Fibroblast of skin of right biceps (primary cell): ENCODE data around the gene SMG9.

Experiments used
- DNase-seq: peaks from one replicate; pipeline ENCODE4 v3.0.0-alpha.2; 2013

SMG9 gene

GRCh38 chr19:43751466-43752220 lies 3.1 kb downstream of the SMG9 start:
- peak; percentile 54 for DNase-seq

GRCh38 chr19:43749898-43750297 lies 4.9 kb downstream of the SMG9 start:
- DNase-seq, result no peak

DNA sequence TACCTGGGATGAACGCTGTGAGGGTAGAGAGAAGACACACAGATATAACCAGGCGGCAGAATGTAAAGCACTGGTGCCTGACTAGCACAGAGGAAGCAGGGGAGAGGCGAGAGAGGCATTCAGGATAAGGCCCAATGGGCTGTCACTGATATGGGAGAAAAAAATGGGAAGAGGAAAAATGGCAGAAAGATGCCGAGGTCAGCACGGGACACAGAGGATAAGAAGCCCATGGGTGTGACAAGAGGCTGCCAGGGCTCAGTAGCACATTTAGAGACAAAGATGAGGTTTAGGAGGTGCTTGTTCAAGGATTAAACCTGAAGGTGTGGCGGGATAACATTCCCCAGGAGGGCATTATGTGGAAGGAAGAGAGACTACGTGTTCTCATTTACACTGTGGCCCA lies 5.6 kb downstream of the SMG9 start:
- no peak for DNase-seq

- no peak for DNase-seq
Measured at GRCh38 chr19:43748685-43749084, 6.1 kb downstream of the SMG9 start.

GRCh38 chr19:43748205-43748594 lies 6.6 kb downstream of the SMG9 start:
- no peak for DNase-seq

DNA sequence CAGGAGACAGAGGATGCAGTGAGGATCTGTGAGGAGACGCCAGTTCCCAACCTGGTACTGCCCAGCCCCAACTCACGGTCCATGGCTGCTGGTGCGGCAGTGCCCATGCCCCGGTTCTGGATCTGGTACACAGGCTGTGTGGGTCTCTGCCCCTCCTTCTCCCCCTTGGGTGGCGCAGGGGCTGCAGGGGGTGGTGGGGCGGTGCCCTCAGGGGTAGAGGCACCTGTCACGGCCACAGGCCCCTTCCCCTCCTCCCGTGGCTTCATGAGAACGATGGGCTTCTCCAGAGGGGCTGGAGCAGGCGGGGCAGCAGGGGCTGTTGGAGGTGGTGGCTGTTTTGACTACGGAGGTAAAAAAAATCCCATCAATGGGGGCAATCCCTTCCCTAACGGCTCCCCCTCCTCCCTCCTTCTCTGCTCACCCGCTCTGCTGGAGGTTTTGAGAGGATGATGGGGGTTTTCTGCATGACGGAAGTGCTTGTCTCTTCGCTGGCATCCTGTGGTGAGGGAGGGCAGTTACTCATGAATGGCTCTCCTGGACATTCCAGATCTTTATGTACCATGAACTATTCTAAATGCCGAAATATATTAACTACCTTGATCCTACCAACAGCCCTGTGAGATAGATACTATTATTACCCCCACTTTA lies 7.1 kb downstream of the SMG9 start:
- no peak for DNase-seq

- DNase-seq, result peak; percentile 84
Measured at GRCh38 chr19:43743059-43743458, 11.7 kb downstream of the SMG9 start.

DNA sequence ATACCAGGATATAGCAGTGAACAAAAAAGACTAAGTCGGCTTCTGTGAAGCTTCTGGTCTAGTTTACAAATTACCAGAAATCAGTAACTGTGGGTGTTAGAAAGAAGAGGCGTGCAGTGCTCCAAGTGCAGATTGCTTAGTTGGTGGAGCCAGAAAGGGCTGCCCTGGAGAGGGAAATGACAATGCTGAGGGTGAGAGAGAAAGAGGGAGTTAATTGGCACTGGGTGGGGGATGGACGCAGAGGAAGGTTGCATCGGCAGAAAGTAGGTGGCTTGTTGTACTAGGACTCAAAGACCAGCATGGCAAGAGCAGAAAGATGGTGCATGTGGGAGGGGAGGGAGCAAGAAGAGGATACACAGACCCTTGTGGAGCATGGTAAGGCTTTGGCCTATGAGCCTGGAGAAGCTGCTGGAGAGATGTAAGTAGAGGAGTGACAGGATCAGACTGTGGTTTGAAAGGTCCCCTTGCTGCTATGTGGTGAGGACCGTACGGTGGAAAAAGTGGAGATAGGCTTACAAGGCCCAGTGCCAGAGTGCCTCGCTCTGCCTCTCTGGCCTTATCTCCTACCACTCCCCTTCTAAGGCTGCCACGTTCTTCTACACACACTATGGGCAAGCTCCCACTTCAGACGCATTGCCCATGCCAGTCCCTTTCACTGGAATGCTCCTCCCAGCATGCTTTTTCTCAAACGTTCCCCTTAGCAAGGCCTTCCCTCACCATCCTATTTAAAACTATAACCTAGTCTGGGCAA lies 13.5 kb downstream of the SMG9 start:
- no peak for DNase-seq

DNA sequence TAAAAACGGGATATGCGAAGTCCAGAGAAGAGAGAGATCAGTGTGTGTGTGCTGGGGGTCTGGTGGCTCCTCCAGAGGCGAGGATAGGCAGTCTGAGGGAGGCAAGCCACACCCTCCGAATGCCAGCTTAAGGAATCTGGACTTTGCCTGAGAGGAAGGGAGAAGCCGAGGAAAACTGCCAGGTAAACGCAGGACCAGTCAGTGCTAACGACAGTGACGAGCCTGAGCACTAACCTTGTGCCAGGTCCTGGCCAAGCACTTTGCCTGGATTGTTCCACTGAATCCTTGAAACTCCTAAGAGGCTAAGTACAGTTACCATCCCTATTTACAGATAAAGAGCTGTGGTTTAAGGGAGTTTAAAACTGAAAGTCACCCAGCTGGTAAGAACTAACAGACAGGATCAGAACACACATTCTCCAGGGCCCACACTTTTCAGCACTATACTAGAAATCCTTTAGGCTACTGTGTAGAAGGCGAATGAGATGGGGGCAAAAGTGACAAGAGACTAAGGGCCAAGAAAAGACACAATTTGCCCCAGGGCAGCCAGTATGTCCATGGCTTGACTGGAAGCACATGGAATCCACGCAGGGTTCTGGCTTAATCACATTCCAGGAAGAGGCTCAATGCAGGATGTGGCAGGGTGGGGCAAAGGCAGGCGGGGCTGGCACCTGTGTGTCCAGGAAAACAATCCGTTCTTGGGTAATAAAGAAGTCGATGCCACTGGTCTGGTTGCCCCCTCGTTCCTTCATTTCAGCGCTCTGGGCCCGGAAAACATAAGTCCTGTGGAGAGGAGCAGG lies 15.1 kb downstream of the SMG9 start:
- no peak for DNase-seq

DNA sequence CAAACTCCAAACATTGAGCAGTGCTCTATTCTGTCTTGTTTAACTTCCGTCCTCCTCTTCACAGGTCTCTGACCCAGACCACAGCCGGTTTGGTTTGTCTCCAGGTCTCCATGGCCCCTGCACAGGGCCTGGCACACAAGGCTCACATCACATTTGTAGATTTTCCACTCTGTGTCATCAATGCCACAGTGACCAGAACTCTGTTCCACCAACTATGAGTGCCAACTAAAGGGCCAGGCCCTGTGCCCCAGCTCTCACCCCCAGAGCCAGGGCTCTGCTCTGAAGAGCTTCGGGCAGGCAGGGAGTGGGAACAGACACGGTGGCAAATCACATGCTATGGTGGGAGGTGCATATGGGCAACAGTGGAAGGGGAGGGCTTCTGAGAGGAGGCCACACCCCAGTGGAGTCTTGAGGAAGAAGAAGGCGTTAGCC lies 16.0 kb downstream of the SMG9 start:
- DNase-seq, result no peak

DNA sequence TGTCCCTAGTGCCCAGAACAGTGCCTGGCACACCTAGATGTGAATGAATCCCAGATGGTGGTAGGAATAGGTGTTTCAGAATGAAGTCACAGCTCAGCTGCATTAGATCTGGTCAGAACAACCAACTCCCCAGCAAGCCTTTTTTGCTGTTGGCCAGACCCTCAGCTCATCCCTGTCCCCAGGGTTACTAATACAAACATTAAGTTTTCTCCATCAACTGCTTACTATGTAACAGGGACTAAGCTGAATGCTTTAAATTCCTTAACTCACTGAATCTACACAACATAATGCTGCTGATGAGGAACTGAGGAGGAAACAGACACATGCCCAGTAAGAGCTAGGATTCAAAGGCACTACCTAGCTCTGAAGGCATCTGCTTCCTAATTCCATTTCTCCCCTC lies 18.8 kb downstream of the SMG9 start:
- DNase-seq, result peak; percentile 37

GRCh38 chr19:43735013-43735412 lies 19.7 kb downstream of the SMG9 start:
- DNase-seq, result no peak

DNA sequence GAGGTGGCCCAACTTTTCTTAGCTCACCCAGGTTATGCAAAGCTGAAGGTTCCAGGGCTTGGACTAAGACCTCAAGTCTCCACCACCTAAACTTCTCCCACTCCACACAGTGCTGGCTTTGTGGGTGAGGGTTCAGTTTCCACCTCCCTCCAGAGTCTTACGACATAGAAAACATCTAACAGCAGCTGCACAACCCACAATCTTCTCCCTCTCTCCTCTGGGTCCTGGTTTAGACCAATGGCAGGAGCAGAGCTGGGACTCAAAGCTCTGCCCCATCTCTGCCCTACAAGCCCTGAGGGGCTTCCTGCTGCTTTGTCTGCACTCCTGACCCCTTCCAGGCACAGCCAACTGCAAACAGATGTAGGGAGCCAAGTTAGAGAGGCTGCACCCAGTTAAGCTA lies 22.9 kb downstream of the SMG9 start:
- no peak for DNase-seq

DNA sequence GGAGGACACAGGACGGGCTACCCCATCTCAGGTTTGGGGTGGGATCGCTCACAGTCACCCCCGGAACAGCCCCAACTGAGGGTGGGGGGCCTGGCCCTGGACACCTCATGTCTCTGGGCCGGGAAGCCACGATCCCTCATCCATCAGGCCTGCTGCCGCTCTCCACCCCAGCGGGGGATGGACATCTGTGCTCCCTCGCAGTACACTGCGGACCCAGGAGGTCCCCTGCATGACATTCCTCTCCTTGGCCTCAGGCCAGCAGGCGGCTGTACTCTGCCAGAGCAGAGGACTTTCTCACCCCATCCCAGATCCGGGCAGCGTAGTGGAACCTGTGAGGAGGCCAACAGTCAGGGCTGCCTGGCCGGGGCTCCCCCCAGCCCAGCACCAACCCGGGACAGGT lies 23.4 kb downstream of the SMG9 start:
- DNase-seq, result no peak

GRCh38 chr19:43729919-43730318 lies 24.8 kb downstream of the SMG9 start:
- no peak for DNase-seq

GRCh38 chr19:43727593-43727853 lies 27.2 kb downstream of the SMG9 start:
- DNase-seq, result no peak

DNA sequence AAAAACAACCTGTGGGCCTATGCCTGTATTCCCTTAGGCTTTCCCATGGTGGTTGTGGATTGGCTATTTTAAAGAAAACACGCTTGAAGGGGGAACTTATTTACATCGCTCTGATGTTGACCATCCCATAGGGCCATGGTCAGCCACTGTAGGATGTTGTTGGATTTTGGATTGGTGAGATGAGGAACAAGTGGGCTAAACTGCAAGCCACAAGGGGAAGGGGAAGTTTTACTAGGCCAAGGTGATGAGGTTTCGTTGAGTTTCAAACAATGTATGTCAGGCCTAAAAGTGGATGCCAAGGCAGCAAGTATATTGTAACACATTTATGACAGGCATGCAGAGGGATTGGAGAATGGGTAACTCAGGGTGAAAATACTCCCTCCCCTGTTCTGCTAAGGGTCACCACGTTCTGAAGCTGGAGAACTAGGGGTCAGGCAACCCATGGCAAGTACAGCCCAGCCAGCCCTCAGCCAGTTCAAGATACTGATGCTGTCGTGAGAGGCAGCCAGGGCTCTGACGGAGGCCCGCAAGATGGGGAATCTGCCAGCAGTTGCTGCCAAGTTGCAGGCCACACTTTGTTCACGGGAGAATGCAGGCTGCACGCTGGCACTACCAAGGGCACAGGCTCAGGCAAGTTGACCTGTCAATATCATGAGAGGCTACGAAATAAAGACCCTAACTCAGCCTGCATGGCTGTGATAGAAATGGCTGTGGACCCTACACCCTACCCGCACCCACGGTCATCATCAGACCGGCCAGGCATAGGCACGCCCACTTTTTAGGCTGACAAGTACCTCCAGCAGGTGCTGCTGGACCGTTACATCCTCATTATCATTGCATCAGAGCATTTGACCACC lies 27.8 kb downstream of the SMG9 start:
- no peak for DNase-seq

GRCh38 chr19:43725468-43725867 lies 29.3 kb downstream of the SMG9 start:
- DNase-seq, result no peak

DNA sequence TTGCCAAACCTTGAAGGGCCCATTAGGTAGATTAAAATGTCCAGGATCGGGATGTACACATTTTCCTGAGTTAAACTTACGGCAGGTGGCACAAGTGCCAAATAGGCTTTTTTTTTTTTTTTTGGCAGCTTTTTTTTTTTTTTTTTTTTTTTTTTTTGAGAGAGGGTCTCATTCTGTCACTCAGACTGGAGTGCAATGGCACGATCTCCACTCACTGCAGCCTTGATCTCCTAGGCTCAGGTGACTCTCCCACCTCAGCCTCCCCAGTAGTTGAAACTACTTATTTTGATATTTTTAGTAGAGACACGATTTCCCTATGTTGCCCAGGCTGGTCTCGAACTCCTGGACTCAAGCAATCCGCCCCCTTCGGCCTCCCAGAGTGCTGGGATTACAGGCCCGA lies 29.9 kb downstream of the SMG9 start:
- no peak for DNase-seq

- DNase-seq, result no peak
Measured at GRCh38 chr19:43723588-43723987, 31.2 kb downstream of the SMG9 start.

- DNase-seq, result no peak
Measured at GRCh38 chr19:43721469-43722048, 33.2 kb downstream of the SMG9 start.

- no peak for DNase-seq
Measured at GRCh38 chr19:43720936-43721335, 33.8 kb downstream of the SMG9 start.
